HEK293 (cell line): ENCODE results near the gene AKNA.
A peak's percentile ranks its signal among the peaks of the same experiment; 100 is the strongest.

Experiments used
- CTCF ChIA-PET: fragments of 350-600 bp; formaldehyde crosslinking; extraction: SDS; loops from one replicate; lab custom pipeline; 2021; ENCODE audit warnings: antibody characterized with exemption; lab: Yijun Ruan, JAX
- POLR2A ChIA-PET: fragments of 300-600 bp; formaldehyde crosslinking; extraction: SDS; loops from one replicate; lab custom pipeline; 2020; ENCODE audit warnings: antibody characterized with exemption, inconsistent platforms; lab: Yijun Ruan, JAX
- H3K27ac ChIP-seq: fragments of 200-500 bp; sonication (Bioruptor generic); 2 replicates; pipeline ENCODE4 v1.5.1; 2014; ENCODE audit warnings: low read depth, low read length, control low read depth, inconsistent platforms; ENCODE audit errors: extremely low read depth
- H3K36me3 ChIP-seq, 2 experiments: fragments of 200-500 bp in 1 of 2; sonication (Bioruptor generic) in 1 of 2; 1 replicate in 1 of 2; 2 replicates in 1 of 2; pipeline ENCODE4 v1.5.1; 2014 to 2017; ENCODE audit warnings: inconsistent platforms in 2 of 2, low read length in 2 of 2; ENCODE audit not compliant: control insufficient read depth in 2 of 2, insufficient read depth in 1 of 2
- H3K4me1 ChIP-seq: fragments of 200-500 bp; sonication (Bioruptor generic); 2 replicates; pipeline ENCODE4 v1.5.1; 2014; ENCODE audit warnings: mild to moderate bottlenecking, low read length, inconsistent platforms; ENCODE audit not compliant: control insufficient read depth, insufficient read depth
- H3K4me3 ChIP-seq: 2 replicates; pipeline ENCODE4 v1.5.1; 2011; ENCODE audit warnings: low read depth, mild to moderate bottlenecking, control low read depth, low read length, moderate library complexity
- H3K9me3 ChIP-seq: fragments of 200-500 bp; sonication (Bioruptor generic); 2 replicates; pipeline ENCODE4 v1.5.1; 2014; ENCODE audit warnings: low read depth, low read length, inconsistent platforms; ENCODE audit not compliant: control insufficient read depth, insufficient read depth
- IKZF3 ChIP-seq: fragments of 450-650 bp; IDR thresholded peaks from 2 replicates; pipeline ENCODE4 v1.5.0; 2018; ENCODE audit warnings: missing biosample characterization, mild to moderate bottlenecking, missing genetic modification characterization, moderate library complexity
- KLF16 ChIP-seq: fragments of 450-650 bp; formaldehyde crosslinking; IDR thresholded peaks from 2 replicates; pipeline ENCODE4 v1.5.1; 2017; ENCODE audit warnings: missing biosample characterization, missing genetic modification characterization
- RBAK ChIP-seq: fragments of 450-650 bp; formaldehyde crosslinking; IDR thresholded peaks from 2 replicates; pipeline ENCODE4 v1.5.1; 2016; ENCODE audit warnings: missing biosample characterization, missing genetic modification characterization
- SETDB1 ChIP-seq: IDR thresholded peaks from one replicate; pipeline ENCODE4 v1.6.1; 2017; ENCODE audit warnings: mild to moderate bottlenecking, low read length, moderate library complexity, mixed read lengths; ENCODE audit not compliant: insufficient read length
- ZFP41 ChIP-seq: fragments of 450-650 bp; formaldehyde crosslinking; IDR thresholded peaks from 2 replicates; pipeline ENCODE4 v1.5.1; 2016; ENCODE audit warnings: missing biosample characterization, missing genetic modification characterization, borderline replicate concordance
- ZNF133 ChIP-seq: fragments of 450-650 bp; formaldehyde crosslinking; IDR thresholded peaks from 2 replicates; pipeline ENCODE4 v1.5.1; 2016; ENCODE audit warnings: missing biosample characterization, missing genetic modification characterization
- ZNF266 ChIP-seq: fragments of 450-650 bp; formaldehyde crosslinking; IDR thresholded peaks from 2 replicates; pipeline ENCODE4 v1.5.1; 2016; ENCODE audit warnings: missing biosample characterization, missing genetic modification characterization, low read depth
- ZNF514 ChIP-seq: fragments of 450-650 bp; formaldehyde crosslinking; IDR thresholded peaks from 2 replicates; pipeline ENCODE4 v1.5.1; 2016; ENCODE audit warnings: missing biosample characterization, missing genetic modification characterization
- ZNF600 ChIP-seq: fragments of 450-650 bp; formaldehyde crosslinking; IDR thresholded peaks from 2 replicates; pipeline ENCODE4 v1.5.1; 2016; ENCODE audit warnings: missing biosample characterization, missing genetic modification characterization
- TF ChIP-seq, protein P1 (sequence below): fragments of 450-650 bp; formaldehyde crosslinking; IDR thresholded peaks from 2 replicates; pipeline ENCODE4 v1.5.1; 2016; ENCODE audit warnings: missing biosample characterization, missing genetic modification characterization
- TF ChIP-seq, protein P2 (sequence below): fragments of 450-650 bp; formaldehyde crosslinking; IDR thresholded peaks from 2 replicates; pipeline ENCODE4 v1.5.1; 2016; ENCODE audit warnings: missing biosample characterization, missing genetic modification characterization
- TF ChIP-seq, protein P3 (sequence below): fragments of 450-650 bp; formaldehyde crosslinking; IDR thresholded peaks from 2 replicates; pipeline ENCODE4 v1.5.1; 2017; ENCODE audit warnings: missing biosample characterization, missing genetic modification characterization
- TF ChIP-seq, protein P4 (sequence below): fragments of 450-650 bp; formaldehyde crosslinking; conservative IDR thresholded peaks from 2 replicates; pipeline ENCODE4 v1.5.1; 2016; ENCODE audit warnings: low read depth, missing biosample characterization, missing genetic modification characterization
- TF ChIP-seq, protein P5 (sequence below): fragments of 450-650 bp; formaldehyde crosslinking; IDR thresholded peaks from 2 replicates; pipeline ENCODE4 v1.5.1; 2016; ENCODE audit warnings: missing biosample characterization, missing genetic modification characterization

The AKNA gene

DNA sequence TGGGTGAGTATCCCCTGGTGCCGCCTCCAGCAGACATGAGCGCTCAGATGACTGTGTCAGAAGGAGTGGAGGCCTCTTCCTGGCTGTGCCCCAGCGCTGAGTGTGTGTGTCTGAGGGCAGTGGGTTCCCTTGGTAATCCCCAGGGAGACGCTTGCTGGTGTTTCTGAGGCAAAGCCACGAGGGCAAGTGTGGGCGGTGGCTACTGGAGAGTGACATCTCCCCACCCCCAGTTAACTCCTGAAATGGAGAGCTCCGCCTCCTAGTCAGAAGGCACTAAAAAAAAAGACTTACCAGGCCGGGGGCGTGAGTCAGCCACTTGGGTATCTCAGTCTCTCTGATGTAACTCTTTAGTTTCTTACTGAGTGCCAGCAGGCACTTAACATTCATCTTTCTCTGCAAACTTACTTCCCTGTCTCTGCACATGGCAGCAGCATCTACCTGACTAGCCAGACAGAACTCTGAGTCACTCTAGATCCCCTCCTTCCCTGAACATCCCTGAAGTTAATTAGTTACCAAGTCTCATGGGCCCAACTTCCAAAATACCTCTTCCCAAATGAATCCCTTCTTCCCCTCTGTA, 38.8 kb downstream of the AKNA start (continued):
- TF ChIP-seq, protein P1, sequence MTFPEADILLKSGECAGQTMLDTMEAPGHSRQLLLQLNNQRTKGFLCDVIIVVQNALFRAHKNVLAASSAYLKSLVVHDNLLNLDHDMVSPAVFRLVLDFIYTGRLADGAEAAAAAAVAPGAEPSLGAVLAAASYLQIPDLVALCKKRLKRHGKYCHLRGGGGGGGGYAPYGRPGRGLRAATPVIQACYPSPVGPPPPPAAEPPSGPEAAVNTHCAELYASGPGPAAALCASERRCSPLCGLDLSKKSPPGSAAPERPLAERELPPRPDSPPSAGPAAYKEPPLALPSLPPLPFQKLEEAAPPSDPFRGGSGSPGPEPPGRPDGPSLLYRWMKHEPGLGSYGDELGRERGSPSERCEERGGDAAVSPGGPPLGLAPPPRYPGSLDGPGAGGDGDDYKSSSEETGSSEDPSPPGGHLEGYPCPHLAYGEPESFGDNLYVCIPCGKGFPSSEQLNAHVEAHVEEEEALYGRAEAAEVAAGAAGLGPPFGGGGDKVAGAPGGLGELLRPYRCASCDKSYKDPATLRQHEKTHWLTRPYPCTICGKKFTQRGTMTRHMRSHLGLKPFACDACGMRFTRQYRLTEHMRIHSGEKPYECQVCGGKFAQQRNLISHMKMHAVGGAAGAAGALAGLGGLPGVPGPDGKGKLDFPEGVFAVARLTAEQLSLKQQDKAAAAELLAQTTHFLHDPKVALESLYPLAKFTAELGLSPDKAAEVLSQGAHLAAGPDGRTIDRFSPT (tag by site-specific recombination) = no peak
- TF ChIP-seq, protein P2, sequence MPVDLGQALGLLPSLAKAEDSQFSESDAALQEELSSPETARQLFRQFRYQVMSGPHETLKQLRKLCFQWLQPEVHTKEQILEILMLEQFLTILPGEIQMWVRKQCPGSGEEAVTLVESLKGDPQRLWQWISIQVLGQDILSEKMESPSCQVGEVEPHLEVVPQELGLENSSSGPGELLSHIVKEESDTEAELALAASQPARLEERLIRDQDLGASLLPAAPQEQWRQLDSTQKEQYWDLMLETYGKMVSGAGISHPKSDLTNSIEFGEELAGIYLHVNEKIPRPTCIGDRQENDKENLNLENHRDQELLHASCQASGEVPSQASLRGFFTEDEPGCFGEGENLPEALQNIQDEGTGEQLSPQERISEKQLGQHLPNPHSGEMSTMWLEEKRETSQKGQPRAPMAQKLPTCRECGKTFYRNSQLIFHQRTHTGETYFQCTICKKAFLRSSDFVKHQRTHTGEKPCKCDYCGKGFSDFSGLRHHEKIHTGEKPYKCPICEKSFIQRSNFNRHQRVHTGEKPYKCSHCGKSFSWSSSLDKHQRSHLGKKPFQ (tag by site-specific recombination) = no peak
- 0 out of 2 replicates have a peak, but pooled peaks have one; percentile 25 for TF ChIP-seq KLF16
- TF ChIP-seq ZFP41 (tag by site-specific recombination) = no peak
- TF ChIP-seq ZNF133 = no peak

DNA sequence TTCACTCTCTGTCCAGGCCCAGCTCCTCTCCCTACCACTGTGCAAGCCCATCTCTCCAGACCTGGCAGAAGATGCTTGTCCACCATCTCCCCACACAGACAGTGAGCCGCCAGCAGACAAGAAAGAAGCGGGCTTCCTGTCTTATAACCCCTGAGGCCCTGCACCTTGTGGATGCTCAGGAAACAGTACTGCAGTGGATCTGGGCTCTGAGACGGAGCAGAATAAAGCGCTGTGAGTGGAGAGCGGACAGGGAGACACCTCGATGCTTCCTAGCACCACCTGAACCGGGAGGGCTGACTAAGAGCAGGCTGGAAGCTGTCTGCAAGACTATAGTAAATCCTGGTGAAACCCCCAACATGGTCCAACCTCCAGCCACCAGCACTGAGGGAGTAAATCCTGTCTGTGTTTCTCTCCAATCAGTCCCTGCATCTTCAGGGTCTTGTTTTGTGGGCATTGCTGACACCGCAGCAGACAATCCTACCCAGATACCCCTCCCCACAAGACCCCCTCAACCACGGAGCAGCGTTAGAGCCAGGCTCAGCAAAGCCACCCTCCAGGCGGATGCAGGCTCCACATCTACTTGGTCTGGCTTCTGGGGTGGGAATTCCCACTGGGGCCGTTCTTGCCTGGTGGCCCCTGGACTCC, 39.4 kb downstream of the AKNA start:
- Histone ChIP-seq H3K4me3 (no peak overlapping the region), H3K4me1 (peaks cover 8% of the 10 kb centered on the region)
- TF ChIP-seq ZNF600 = no peak
- TF ChIP-seq, protein P3, sequence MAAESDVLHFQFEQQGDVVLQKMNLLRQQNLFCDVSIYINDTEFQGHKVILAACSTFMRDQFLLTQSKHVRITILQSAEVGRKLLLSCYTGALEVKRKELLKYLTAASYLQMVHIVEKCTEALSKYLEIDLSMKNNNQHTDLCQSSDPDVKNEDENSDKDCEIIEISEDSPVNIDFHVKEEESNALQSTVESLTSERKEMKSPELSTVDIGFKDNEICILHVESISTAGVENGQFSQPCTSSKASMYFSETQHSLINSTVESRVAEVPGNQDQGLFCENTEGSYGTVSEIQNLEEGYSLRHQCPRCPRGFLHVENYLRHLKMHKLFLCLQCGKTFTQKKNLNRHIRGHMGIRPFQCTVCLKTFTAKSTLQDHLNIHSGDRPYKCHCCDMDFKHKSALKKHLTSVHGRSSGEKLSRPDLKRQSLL (tag by site-specific recombination) = no peak
- TF ChIP-seq, all 188 proteins: peak for 0
- H3K27ac ChIP-seq = peak overlapping the region; percentile 53; the same call in 1 of the 2 replicates
- no peaks in the 10 kb centered on the region for H3K36me3 ChIP-seq
- POLR2A ChIA-PET = interaction anchor here (0.7 kb wide), 1 partner anchor 20 kb away, joined by 3 read pairs; no protein-coding TSS in a partner anchor
- H3K9me3 ChIP-seq = no peaks in the 10 kb centered on the region
- CTCF ChIA-PET = no interaction called here

DNA sequence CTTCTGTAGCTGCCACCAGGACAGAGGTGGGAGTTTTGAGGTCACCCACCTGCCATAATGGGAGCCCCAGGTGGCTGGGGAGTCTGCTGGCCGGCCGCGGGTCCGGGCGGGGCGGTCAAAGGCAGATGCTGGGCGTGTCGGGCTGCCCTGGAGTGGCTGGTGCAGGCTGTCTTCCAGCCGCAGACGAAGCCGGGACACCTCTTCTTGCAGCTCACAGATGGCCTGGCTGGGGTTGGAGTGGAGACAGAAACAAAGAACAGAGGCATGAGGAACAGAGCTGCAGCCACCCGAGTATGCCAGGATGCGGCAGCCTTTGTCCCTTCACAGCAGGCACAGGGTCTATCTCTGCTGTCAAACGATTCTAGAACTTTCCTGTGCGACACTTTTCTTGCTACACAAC, 40.1 kb downstream of the AKNA start:
- POLR2A ChIA-PET = no interaction called here
- Histone ChIP-seq H3K9me3 (no peaks in the 10 kb centered on the region), H3K4me1 (peaks cover 8% of the 10 kb centered on the region), H3K36me3 (no peaks in the 10 kb centered on the region), H3K27ac (no peak overlapping the region), H3K4me3 (no peak overlapping the region)
- CTCF ChIA-PET = interaction anchor here (0.7 kb wide), 1 partner anchor 10 kb away, joined by 3 read pairs; no protein-coding TSS in a partner anchor
- TF ChIP-seq ZNF266 (tag by site-specific recombination) = no peak
- TF ChIP-seq ZNF514 = no peak
- no peak for TF ChIP-seq IKZF3
- TF ChIP-seq, protein P4, sequence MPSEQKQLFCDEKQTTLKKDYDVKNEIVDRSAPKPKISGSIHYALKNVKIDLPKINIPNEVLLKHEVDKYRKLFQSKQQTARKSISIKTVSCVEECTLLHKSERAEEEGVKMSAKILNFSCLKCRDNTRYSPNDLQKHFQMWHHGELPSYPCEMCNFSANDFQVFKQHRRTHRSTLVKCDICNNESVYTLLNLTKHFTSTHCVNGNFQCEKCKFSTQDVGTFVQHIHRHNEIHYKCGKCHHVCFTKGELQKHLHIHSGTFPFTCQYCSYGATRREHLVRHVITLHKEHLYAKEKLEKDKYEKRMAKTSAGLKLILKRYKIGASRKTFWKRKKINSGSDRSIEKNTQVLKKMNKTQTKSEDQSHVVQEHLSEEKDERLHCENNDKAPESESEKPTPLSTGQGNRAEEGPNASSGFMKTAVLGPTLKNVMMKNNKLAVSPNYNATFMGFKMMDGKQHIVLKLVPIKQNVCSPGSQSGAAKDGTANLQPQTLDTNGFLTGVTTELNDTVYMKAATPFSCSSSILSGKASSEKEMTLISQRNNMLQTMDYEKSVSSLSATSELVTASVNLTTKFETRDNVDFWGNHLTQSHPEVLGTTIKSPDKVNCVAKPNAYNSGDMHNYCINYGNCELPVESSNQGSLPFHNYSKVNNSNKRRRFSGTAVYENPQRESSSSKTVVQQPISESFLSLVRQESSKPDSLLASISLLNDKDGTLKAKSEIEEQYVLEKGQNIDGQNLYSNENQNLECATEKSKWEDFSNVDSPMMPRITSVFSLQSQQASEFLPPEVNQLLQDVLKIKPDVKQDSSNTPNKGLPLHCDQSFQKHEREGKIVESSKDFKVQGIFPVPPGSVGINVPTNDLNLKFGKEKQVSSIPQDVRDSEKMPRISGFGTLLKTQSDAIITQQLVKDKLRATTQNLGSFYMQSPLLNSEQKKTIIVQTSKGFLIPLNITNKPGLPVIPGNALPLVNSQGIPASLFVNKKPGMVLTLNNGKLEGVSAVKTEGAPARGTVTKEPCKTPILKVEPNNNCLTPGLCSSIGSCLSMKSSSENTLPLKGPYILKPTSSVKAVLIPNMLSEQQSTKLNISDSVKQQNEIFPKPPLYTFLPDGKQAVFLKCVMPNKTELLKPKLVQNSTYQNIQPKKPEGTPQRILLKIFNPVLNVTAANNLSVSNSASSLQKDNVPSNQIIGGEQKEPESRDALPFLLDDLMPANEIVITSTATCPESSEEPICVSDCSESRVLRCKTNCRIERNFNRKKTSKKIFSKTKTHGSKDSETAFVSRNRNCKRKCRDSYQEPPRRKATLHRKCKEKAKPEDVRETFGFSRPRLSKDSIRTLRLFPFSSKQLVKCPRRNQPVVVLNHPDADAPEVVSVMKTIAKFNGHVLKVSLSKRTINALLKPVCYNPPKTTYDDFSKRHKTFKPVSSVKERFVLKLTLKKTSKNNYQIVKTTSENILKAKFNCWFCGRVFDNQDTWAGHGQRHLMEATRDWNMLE = no peak
- TF ChIP-seq, protein P5, sequence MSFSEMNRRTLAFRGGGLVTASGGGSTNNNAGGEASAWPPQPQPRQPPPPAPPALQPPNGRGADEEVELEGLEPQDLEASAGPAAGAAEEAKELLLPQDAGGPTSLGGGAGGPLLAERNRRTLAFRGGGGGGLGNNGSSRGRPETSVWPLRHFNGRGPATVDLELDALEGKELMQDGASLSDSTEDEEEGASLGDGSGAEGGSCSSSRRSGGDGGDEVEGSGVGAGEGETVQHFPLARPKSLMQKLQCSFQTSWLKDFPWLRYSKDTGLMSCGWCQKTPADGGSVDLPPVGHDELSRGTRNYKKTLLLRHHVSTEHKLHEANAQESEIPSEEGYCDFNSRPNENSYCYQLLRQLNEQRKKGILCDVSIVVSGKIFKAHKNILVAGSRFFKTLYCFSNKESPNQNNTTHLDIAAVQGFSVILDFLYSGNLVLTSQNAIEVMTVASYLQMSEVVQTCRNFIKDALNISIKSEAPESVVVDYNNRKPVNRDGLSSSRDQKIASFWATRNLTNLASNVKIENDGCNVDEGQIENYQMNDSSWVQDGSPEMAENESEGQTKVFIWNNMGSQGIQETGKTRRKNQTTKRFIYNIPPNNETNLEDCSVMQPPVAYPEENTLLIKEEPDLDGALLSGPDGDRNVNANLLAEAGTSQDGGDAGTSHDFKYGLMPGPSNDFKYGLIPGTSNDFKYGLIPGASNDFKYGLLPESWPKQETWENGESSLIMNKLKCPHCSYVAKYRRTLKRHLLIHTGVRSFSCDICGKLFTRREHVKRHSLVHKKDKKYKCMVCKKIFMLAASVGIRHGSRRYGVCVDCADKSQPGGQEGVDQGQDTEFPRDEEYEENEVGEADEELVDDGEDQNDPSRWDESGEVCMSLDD (tag by site-specific recombination) = no peak
- no peak for TF ChIP-seq SETDB1
- TF ChIP-seq RBAK (tag by site-specific recombination) = no peak
